HFFc6 (cell line): ENCODE results near the gene SIPA1L3. TPM values are rescaled to one million over a fixed set of nuclear protein-coding genes. Genes with fewer than 3 reads are reported as not detected.

Experiments used
- DNase-seq: peaks from one replicate; pipeline ENCODE4 v3.0.0-alpha.2; 2018
- H3K27ac Mint-ChIP-seq: 2 replicates; pipeline ENCODE4 v1.8.0; 2020; ENCODE audit warnings: mild to moderate bottlenecking, mixed read lengths
- H3K27me3 Mint-ChIP-seq: 2 replicates; pipeline ENCODE4 v1.8.0; 2021; ENCODE audit warnings: mild to moderate bottlenecking, moderate library complexity, mixed read lengths; ENCODE audit not compliant: insufficient read depth
- H3K36me3 Mint-ChIP-seq: 2 replicates; pipeline ENCODE4 v1.8.0; 2021; ENCODE audit warnings: low read depth, mixed read lengths
- H3K4me1 Mint-ChIP-seq: 2 replicates; pipeline ENCODE4 v1.8.0; 2020; ENCODE audit warnings: low read depth, mixed read lengths
- H3K4me3 Mint-ChIP-seq: 2 replicates; pipeline ENCODE4 v1.8.0; 2020; ENCODE audit warnings: mild to moderate bottlenecking, moderate library complexity, mixed read lengths
- H3K9me3 Mint-ChIP-seq: 2 replicates; pipeline ENCODE4 v1.8.0; 2020; ENCODE audit warnings: mild to moderate bottlenecking, mixed read lengths
- CTCF ChIP-seq: fragments of 200-600 bp; sonication (generic); IDR thresholded peaks from 2 replicates; pipeline ENCODE4 v1.5.0; 2021; ENCODE audit warnings: antibody characterized with exemption, mild to moderate bottlenecking
- total RNA-seq, 6 experiments: library from RNA; stranded (reverse); fragmentation: NEBNext Ultra II Directional; extraction: Animal tissue kit (Norgen Biotek cat#: 25700); gene quantifications; 2 replicates in 1 of 6; 3 replicates in 5 of 6; pipeline ENCODE4 v1.2.3, GENCODE V29; 2021

SIPA1L3 gene
- total RNA-seq, 6 experiments from 2014 or later: 34.0 to 46.7 (median 41.8) TPM

- H3K27me3 Mint-ChIP-seq: no peaks in the 10 kb centered on the region
- no peaks in the 10 kb centered on the region for H3K9me3 Mint-ChIP-seq
- H3K4me3 Mint-ChIP-seq: no peak overlapping the region
- TF ChIP-seq CTCF: no peak
- H3K4me1 Mint-ChIP-seq: peaks cover 2% of the 10 kb centered on the region
- DNase-seq: no peak
- peaks cover 14% of the 10 kb centered on the region for H3K36me3 Mint-ChIP-seq
- no peak overlapping the region for H3K27ac Mint-ChIP-seq
These were observed 297.1 kb downstream of the SIPA1L3 start for GRCh38 chr19:38204096-38204495.

- DNase-seq: no peak
- no peaks in the 10 kb centered on the region for H3K9me3 Mint-ChIP-seq
- peaks cover 14% of the 10 kb centered on the region for H3K36me3 Mint-ChIP-seq
- peaks cover 9% of the 10 kb centered on the region for H3K4me1 Mint-ChIP-seq
- no peaks in the 10 kb centered on the region for H3K27me3 Mint-ChIP-seq
- no peak overlapping the region for H3K4me3 Mint-ChIP-seq
- no peak overlapping the region for H3K27ac Mint-ChIP-seq
- no peak for TF ChIP-seq CTCF
These were observed 297.7 kb downstream of the SIPA1L3 start for GRCh38 chr19:38204728-38205127.

GRCh38 chr19:38206006-38206745 lies 299.2 kb downstream of the SIPA1L3 start:
- no peak for TF ChIP-seq CTCF
- Mint-ChIP-seq H3K27ac (no peak overlapping the region), H3K9me3 (no peaks in the 10 kb centered on the region), H3K27me3 (peaks cover 5% of the 10 kb centered on the region; the same call in 1 of the 2 replicates), H3K4me1 (peaks cover 22% of the 10 kb centered on the region), H3K4me3 (no peak overlapping the region), H3K36me3 (peaks cover 14% of the 10 kb centered on the region)
- no peak for DNase-seq

- H3K36me3 Mint-ChIP-seq: peaks cover 9% of the 10 kb centered on the region
- H3K4me3 Mint-ChIP-seq: no peak overlapping the region
- peaks cover 5% of the 10 kb centered on the region; the same call in 1 of the 2 replicates for H3K27me3 Mint-ChIP-seq
- peaks cover 22% of the 10 kb centered on the region for H3K4me1 Mint-ChIP-seq
- no peak for DNase-seq
- H3K9me3 Mint-ChIP-seq: no peaks in the 10 kb centered on the region
- no peak for TF ChIP-seq CTCF
- no peak overlapping the region for H3K27ac Mint-ChIP-seq
These were observed 299.9 kb downstream of the SIPA1L3 start for GRCh38 chr19:38206928-38207327.

- no peak for TF ChIP-seq CTCF
- H3K9me3 Mint-ChIP-seq: no peaks in the 10 kb centered on the region
- peaks cover 5% of the 10 kb centered on the region; the same call in 1 of the 2 replicates for H3K27me3 Mint-ChIP-seq
- no peak overlapping the region for H3K4me3 Mint-ChIP-seq
- H3K27ac Mint-ChIP-seq: no peak overlapping the region
- peaks cover 7% of the 10 kb centered on the region for H3K36me3 Mint-ChIP-seq
- H3K4me1 Mint-ChIP-seq: peaks cover 22% of the 10 kb centered on the region
- no peak for DNase-seq
These were observed 300.5 kb downstream of the SIPA1L3 start for GRCh38 chr19:38207543-38207942.
